B cell (primary cell): Measurements from ENCODE around the gene UMODL1. TPM values are rescaled to one million over a fixed set of nuclear protein-coding genes. Genes with fewer than 3 reads are reported as not detected.
A peak's percentile ranks its signal among the peaks of the same experiment; 100 is the strongest.
"Not testable (repeated sequence)": the region's sequence is repeated elsewhere in the genome, so short reads cannot be mapped to it uniquely, and the experiment has no call there.

Experiments used
- ATAC-seq: fragments of 200-7000 bp; cut with Tn5 transposase; one replicate; pipeline ENCODE4 v1.10.0; 2021; ENCODE audit warnings: low read depth, mild to moderate bottlenecking, moderate number of reproducible peaks, moderate library complexity
- CTCF ChIA-PET: fragments of 350-600 bp; sonication (Branson Sonifier 250); formaldehyde crosslinking; loops from one replicate; lab custom pipeline; 2021; ENCODE audit warnings: antibody characterized with exemption, inconsistent platforms; lab: Charles Lee
- POLR2A ChIA-PET: fragments of 350-600 bp; sonication (Branson Sonifier 250); formaldehyde crosslinking; loops from one replicate; lab custom pipeline; 2021; ENCODE audit warnings: antibody characterized with exemption; lab: Charles Lee
- DNase-seq: peaks from one replicate; pipeline ENCODE4 v3.0.0; 2013
- H2AFZ ChIP-seq: 2 replicates; pipeline ENCODE4 v1.6.1; 2012; ENCODE audit warnings: mild to moderate bottlenecking, low read depth, low read length; ENCODE audit not compliant: insufficient read depth, poor library complexity, severe bottlenecking
- H3K27ac ChIP-seq, 2 donors: 1 replicate in 1 of 2; 2 replicates in 1 of 2; pipeline ENCODE4 v1.5.1; 2012 to 2013; ENCODE audit warnings: low read length in 2 of 2, mild to moderate bottlenecking in 2 of 2, moderate library complexity in 1 of 2
- H3K27me3 ChIP-seq, 4 experiments: fragments of 200-600 bp in 1 of 4; sonication (generic) in 1 of 4; replicated peaks in 1 of 4; 1 replicate in 2 of 4; 2 replicates in 2 of 4; pipeline versions ENCODE4 v1.6.1 to v1.7.0; 2013 to 2016; ENCODE audit warnings: low read length in 3 of 4, mild to moderate bottlenecking in 2 of 4, mixed read lengths in 1 of 4, moderate library complexity in 1 of 4; ENCODE audit not compliant: insufficient read depth in 4 of 4, control insufficient read depth in 3 of 4; ENCODE audit errors: control extremely low read depth in 1 of 4
- H3K36me3 ChIP-seq, 2 experiments: replicated peaks in 1 of 2; 1 replicate in 1 of 2; 2 replicates in 1 of 2; pipeline versions ENCODE4 v1.6.1 to v1.7.1; 2013; ENCODE audit warnings: low read length in 1 of 2; ENCODE audit not compliant: insufficient read depth in 2 of 2, control insufficient read depth in 1 of 2; ENCODE audit errors: control extremely low read depth in 1 of 2, extremely low read depth in 1 of 2
- H3K4me1 ChIP-seq, 2 donors: fragments of 200-600 bp in 1 of 2; sonication (generic) in 1 of 2; 1 replicate in 1 of 2; 2 replicates in 1 of 2; pipeline versions ENCODE4 v1.5.1 to v1.6.1; 2013 to 2017; ENCODE audit warnings: low read length in 2 of 2; ENCODE audit not compliant: control insufficient read depth in 2 of 2, insufficient read depth in 2 of 2
- H3K4me2 ChIP-seq: replicated peaks from 2 replicates; pipeline ENCODE3; 2012; ENCODE audit warnings: mild to moderate bottlenecking, low read depth, low read length; ENCODE audit not compliant: poor library complexity, severe bottlenecking
- H3K4me3 ChIP-seq, 5 experiments: fragments of 200-600 bp in 1 of 5; sonication (generic) in 1 of 5; 1 replicate in 3 of 5; 2 replicates in 2 of 5; pipeline versions ENCODE4 v1.5.1 to v1.7.0; 2011 to 2016; ENCODE audit warnings: low read length in 4 of 5, mild to moderate bottlenecking in 4 of 5, low read depth in 2 of 5, control low read depth in 1 of 5, moderate library complexity in 1 of 5; ENCODE audit not compliant: insufficient read depth in 1 of 5; ENCODE audit errors: control extremely low read depth in 1 of 5, extremely low read depth in 1 of 5
- H3K79me2 ChIP-seq: fragments of 200-600 bp; sonication (generic); one replicate; pipeline ENCODE4 v1.6.0; 2016; ENCODE audit warnings: low read length; ENCODE audit not compliant: control insufficient read depth, insufficient read depth
- H3K9ac ChIP-seq: fragments of 200-600 bp; sonication (generic); 2 replicates; pipeline ENCODE4 v1.6.1; 2017; ENCODE audit warnings: mild to moderate bottlenecking, low read length, moderate library complexity
- H3K9me3 ChIP-seq, 3 donors: one replicate each; pipeline versions ENCODE4 v1.6.1 to v1.7.1; 2013; ENCODE audit warnings: low read length in 2 of 3; ENCODE audit not compliant: control insufficient read depth in 2 of 3, insufficient read depth in 1 of 3; ENCODE audit errors: control extremely low read depth in 1 of 3
- H4K20me1 ChIP-seq: 2 replicates; pipeline ENCODE4 v1.6.0; 2012; ENCODE audit warnings: mild to moderate bottlenecking, low read length; ENCODE audit not compliant: insufficient read depth, control insufficient read depth, poor library complexity, severe bottlenecking
- H3K27ac Mint-ChIP-seq: one replicate; pipeline ENCODE4 v1.8.0; 2021; ENCODE audit warnings: mixed read lengths
- H3K27me3 Mint-ChIP-seq: one replicate; pipeline ENCODE4 v1.8.0; 2021; ENCODE audit warnings: mixed read lengths
- H3K4me1 Mint-ChIP-seq: one replicate; pipeline ENCODE4 v1.8.0; 2021; ENCODE audit warnings: mixed read lengths
- H3K4me3 Mint-ChIP-seq: one replicate; pipeline ENCODE4 v1.8.0; 2021; ENCODE audit warnings: mixed read lengths
- H3K9me3 Mint-ChIP-seq: one replicate; pipeline ENCODE4 v1.8.0; 2022; ENCODE audit warnings: mixed read lengths; ENCODE audit not compliant: insufficient read depth
- CTCF ChIP-seq: fragments of 200-600 bp; IDR thresholded peaks from one replicate; pipeline ENCODE4 v1.8.0; 2022; ENCODE audit warnings: antibody characterized with exemption, mild to moderate bottlenecking
- EZH2 ChIP-seq: IDR thresholded peaks from 2 replicates; pipeline ENCODE4 v1.6.1; 2012; ENCODE audit warnings: borderline replicate concordance, low read depth, mild to moderate bottlenecking, moderate library complexity, low read length; ENCODE audit not compliant: insufficient read depth, poor library complexity, severe bottlenecking
- WGBS: methylation state at CpG from one replicate; pipeline ENCODE4 v1.1.5; 2013; ENCODE audit warnings: missing lambda C conversion rate; ENCODE audit not compliant: insufficient coverage; 5-methylcytosine and 5-hydroxymethylcytosine counted together
- intact Hi-C: fragments of 100-400 bp; cut with micrococcal nuclease; formaldehyde crosslinking; loops from one replicate; pipeline ENCODE4 v1.10.0; 2022
- polyA plus RNA-seq: library from polyadenylated mRNA; depleted of rRNA; stranded (reverse); fragments of >200 nt; gene quantifications from 2 replicates; pipeline ENCODE4 v1.2.3, GENCODE V29; 2012
- total RNA-seq, 2 donors: library from RNA; stranded (reverse); fragments of 120-200 nt in 1 of 2; gene quantifications; 1 replicate in 1 of 2; 2 replicates in 1 of 2; pipeline versions ENCODE4 v1.2.3 to v1.2.4, GENCODE V29; 2013 to 2022

Gene UMODL1
- total and polyA plus RNA-seq, 2 donors (not counting 1 experiment from before 2014, with no cell fraction given): 0.10 to 0.49 TPM

- H4K20me1 ChIP-seq: no peaks in the 10 kb centered on the region
- TF ChIP-seq EZH2 (no peak), CTCF (no peak)
- H3K27ac ChIP-seq: no peak overlapping the region
- no peaks in the 10 kb centered on the region for H3K27me3 Mint-ChIP-seq
- ATAC-seq (no peak), DNase-seq (no peak)
- no peak overlapping the region for H3K4me3 Mint-ChIP-seq
- H3K9me3 Mint-ChIP-seq: no peaks in the 10 kb centered on the region
- 95% methylated on average over 35 of the region's 35 CpGs for WGBS
- no peak overlapping the region for H3K4me2 ChIP-seq
- no peaks in the 10 kb centered on the region for H3K79me2 ChIP-seq
- no peak overlapping the region for H3K4me3 ChIP-seq
- no peak overlapping the region for H3K9ac ChIP-seq
- peaks cover 0 to 5% (median 0%) of the 10 kb centered on the region in 4 experiments for H3K27me3 ChIP-seq
- peaks cover 24 to 41% of the 10 kb centered on the region in 2 donors for H3K4me1 ChIP-seq
- H2AFZ ChIP-seq: no peak overlapping the region
- ChIA-PET CTCF (no interaction called here), POLR2A (interaction anchor here (0.7 kb wide), 1 partner anchor 287 kb away, joined by 5 read pairs; no protein-coding TSS in a partner anchor)
- intact Hi-C loops: no loop called here
- no peak overlapping the region for H3K27ac Mint-ChIP-seq
- peaks cover 36% of the 10 kb centered on the region for H3K4me1 Mint-ChIP-seq
- no peaks in the 10 kb centered on the region for H3K9me3 ChIP-seq
- no peaks in the 10 kb centered on the region for H3K36me3 ChIP-seq
Measured at GRCh38 chr21:42075686-42076471, 4.8 kb downstream of the UMODL1 start.

- H3K79me2 ChIP-seq, intact Hi-C loops, H3K9me3 ChIP-seq, H3K9ac ChIP-seq, H3K36me3 ChIP-seq, H3K9me3 Mint-ChIP-seq, CTCF ChIA-PET, H3K4me3 ChIP-seq, H3K27me3 ChIP-seq, H3K27ac ChIP-seq, H3K4me2 ChIP-seq, H3K27me3 Mint-ChIP-seq, H4K20me1 ChIP-seq: not testable (repeated sequence)
- Histone ChIP-seq H3K4me1 (peaks cover 24 to 40% of the 10 kb centered on the region in 2 donors), H2AFZ (peak overlapping the region; percentile 35)
- H3K4me3 Mint-ChIP-seq: peak overlapping the region; percentile 9
- 65% methylated on average over 4 of the region's 6 CpGs for WGBS
- peaks cover 36% of the 10 kb centered on the region for H3K4me1 Mint-ChIP-seq
- DNase-seq (peak; percentile 30), ATAC-seq (peak; percentile 43)
- H3K27ac Mint-ChIP-seq: peak overlapping the region; percentile 80
- POLR2A ChIA-PET: interaction anchor here (0.7 kb wide), 2 partner anchors 32 to 198 kb away, joined by 3 to 4 read pairs; no protein-coding TSS in a partner anchor
Measured at GRCh38 chr21:42077685-42078238, 6.6 kb downstream of the UMODL1 start.

- POLR2A ChIA-PET: interaction anchor here (0.7 kb wide), 1 partner anchor 33 kb away, joined by 4 read pairs; no protein-coding TSS in a partner anchor
- H3K27ac Mint-ChIP-seq, intact Hi-C loops, DNase-seq, H3K9me3 ChIP-seq, H3K4me2 ChIP-seq, ATAC-seq, H3K79me2 ChIP-seq, H3K27me3 Mint-ChIP-seq, H3K27ac ChIP-seq, CTCF ChIA-PET, H4K20me1 ChIP-seq, H3K9me3 Mint-ChIP-seq, H3K4me3 ChIP-seq, H3K9ac ChIP-seq, H3K27me3 ChIP-seq, H3K36me3 ChIP-seq, H3K4me3 Mint-ChIP-seq: not testable (repeated sequence)
- 97% methylated on average over 2 of the region's 10 CpGs for WGBS
- H3K4me1 ChIP-seq: peaks cover 20 to 34% of the 10 kb centered on the region in 2 donors
- H2AFZ ChIP-seq: peak overlapping the region; percentile 35
- peaks cover 31% of the 10 kb centered on the region for H3K4me1 Mint-ChIP-seq
Measured at GRCh38 chr21:42078247-42079007, 7.3 kb downstream of the UMODL1 start.
